Measurements from ENCODE around the gene MCOLN1.

DNA sequence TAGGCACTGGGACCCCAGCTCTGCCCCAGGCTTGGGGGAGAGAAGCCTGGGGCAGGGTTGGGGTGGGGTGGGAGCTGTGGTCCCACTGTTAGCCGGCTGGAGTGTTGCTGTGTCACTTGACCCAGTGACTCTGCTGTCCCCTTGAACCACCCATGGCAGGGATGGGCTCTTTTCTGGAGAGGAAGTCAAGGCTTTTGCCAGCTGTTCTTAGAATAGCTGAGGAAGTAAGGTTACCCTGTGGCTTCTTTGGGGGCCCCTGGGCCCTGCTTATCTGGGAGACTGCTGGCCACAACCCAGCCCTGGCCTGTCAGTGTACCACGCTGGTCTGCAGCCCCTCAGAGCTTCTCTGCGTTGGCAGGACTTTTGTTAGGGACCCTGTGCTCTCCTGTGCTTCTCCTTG lies 22.2 kb downstream of the MCOLN1 start:
- TF ChIP-seq EP300 (IDR thresholded peaks at IDR 0.05; ENCODE audit: borderline replicate concordance) = no peak
- no peak for TF ChIP-seq TEAD4 (IDR thresholded peaks at IDR 0.05)
- no peak for TF ChIP-seq EGR1 (IDR thresholded peaks at IDR 0.05)
- no peak for TF ChIP-seq RAD21 (IDR thresholded peaks at IDR 0.05; ENCODE audit: low read depth)
- TF ChIP-seq ZBTB7A (IDR thresholded peaks at IDR 0.05; ENCODE audit: low read depth) = no peak
- no peak for TF ChIP-seq CREB1 (IDR thresholded peaks at IDR 0.05; ENCODE audit: low read depth)
- no peak for TF ChIP-seq NFIC (IDR thresholded peaks at IDR 0.05)
- TF ChIP-seq CEBPB (IDR thresholded peaks at IDR 0.05) = no peak
- no peak for TF ChIP-seq YY1 (IDR thresholded peaks at IDR 0.05; ENCODE audit: low read depth)
- no peak for TF ChIP-seq TAF1 (IDR thresholded peaks at IDR 0.05; ENCODE audit: low read depth)
- TF ChIP-seq, protein P1, sequence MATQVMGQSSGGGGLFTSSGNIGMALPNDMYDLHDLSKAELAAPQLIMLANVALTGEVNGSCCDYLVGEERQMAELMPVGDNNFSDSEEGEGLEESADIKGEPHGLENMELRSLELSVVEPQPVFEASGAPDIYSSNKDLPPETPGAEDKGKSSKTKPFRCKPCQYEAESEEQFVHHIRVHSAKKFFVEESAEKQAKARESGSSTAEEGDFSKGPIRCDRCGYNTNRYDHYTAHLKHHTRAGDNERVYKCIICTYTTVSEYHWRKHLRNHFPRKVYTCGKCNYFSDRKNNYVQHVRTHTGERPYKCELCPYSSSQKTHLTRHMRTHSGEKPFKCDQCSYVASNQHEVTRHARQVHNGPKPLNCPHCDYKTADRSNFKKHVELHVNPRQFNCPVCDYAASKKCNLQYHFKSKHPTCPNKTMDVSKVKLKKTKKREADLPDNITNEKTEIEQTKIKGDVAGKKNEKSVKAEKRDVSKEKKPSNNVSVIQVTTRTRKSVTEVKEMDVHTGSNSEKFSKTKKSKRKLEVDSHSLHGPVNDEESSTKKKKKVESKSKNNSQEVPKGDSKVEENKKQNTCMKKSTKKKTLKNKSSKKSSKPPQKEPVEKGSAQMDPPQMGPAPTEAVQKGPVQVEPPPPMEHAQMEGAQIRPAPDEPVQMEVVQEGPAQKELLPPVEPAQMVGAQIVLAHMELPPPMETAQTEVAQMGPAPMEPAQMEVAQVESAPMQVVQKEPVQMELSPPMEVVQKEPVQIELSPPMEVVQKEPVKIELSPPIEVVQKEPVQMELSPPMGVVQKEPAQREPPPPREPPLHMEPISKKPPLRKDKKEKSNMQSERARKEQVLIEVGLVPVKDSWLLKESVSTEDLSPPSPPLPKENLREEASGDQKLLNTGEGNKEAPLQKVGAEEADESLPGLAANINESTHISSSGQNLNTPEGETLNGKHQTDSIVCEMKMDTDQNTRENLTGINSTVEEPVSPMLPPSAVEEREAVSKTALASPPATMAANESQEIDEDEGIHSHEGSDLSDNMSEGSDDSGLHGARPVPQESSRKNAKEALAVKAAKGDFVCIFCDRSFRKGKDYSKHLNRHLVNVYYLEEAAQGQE (IDR thresholded peaks at IDR 0.05; ENCODE audit: low read depth) = no peak
- TF ChIP-seq, protein P2, sequence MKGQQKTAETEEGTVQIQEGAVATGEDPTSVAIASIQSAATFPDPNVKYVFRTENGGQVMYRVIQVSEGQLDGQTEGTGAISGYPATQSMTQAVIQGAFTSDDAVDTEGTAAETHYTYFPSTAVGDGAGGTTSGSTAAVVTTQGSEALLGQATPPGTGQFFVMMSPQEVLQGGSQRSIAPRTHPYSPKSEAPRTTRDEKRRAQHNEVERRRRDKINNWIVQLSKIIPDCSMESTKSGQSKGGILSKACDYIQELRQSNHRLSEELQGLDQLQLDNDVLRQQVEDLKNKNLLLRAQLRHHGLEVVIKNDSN (IDR thresholded peaks at IDR 0.05) = no peak
- TF ChIP-seq, protein P3, sequence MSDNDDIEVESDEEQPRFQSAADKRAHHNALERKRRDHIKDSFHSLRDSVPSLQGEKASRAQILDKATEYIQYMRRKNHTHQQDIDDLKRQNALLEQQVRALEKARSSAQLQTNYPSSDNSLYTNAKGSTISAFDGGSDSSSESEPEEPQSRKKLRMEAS (IDR thresholded peaks at IDR 0.05) = no peak
- TF ChIP-seq FOXM1 (IDR thresholded peaks at IDR 0.05; ENCODE audit: borderline replicate concordance, low read depth) = no peak
